Liver (tissue), 9 donors: Measurements from ENCODE around the gene PTPRN2. TPM values are rescaled to one million over a fixed set of nuclear protein-coding genes. Genes with fewer than 3 reads are reported as not detected.

Experiments used
- DNase-seq: peaks from one replicate; pipeline ENCODE4 v3.0.0-alpha.2; 2017; ENCODE audit warnings: low spot score
- H3K27ac ChIP-seq, 2 donors: one replicate each; pipeline ENCODE4 v1.7.0; 2013; ENCODE audit warnings: inconsistent platforms in 2 of 2, low read length in 2 of 2, control low read depth in 1 of 2, low read depth in 1 of 2, mild to moderate bottlenecking in 1 of 2
- H3K27me3 ChIP-seq, 4 donors: one replicate each; pipeline versions ENCODE4 v1.6.1 to v1.7.0; 2013; ENCODE audit warnings: low read length in 3 of 4, inconsistent platforms in 1 of 4, mild to moderate bottlenecking in 1 of 4, moderate library complexity in 1 of 4; ENCODE audit not compliant: control insufficient read depth in 4 of 4, insufficient read depth in 4 of 4
- H3K36me3 ChIP-seq, 4 donors: one replicate each; pipeline versions ENCODE4 v1.6.1 to v1.7.0; 2013; ENCODE audit warnings: low read length in 3 of 4, mild to moderate bottlenecking in 3 of 4, low read depth in 1 of 4, moderate library complexity in 1 of 4; ENCODE audit not compliant: control insufficient read depth in 4 of 4, insufficient read depth in 3 of 4
- H3K4me1 ChIP-seq, 4 donors: one replicate each; pipeline versions ENCODE4 v1.6.1 to v1.7.0; 2013; ENCODE audit warnings: low read length in 3 of 4, mild to moderate bottlenecking in 3 of 4, moderate library complexity in 1 of 4; ENCODE audit not compliant: control insufficient read depth in 4 of 4, insufficient read depth in 4 of 4
- H3K4me3 ChIP-seq, 3 donors: one replicate each; pipeline versions ENCODE4 v1.6.1 to v1.7.0; 2013; ENCODE audit warnings: low read length in 3 of 3, control low read depth in 1 of 3, low read depth in 1 of 3, mild to moderate bottlenecking in 1 of 3
- H3K9ac ChIP-seq, 2 donors: one replicate each; pipeline ENCODE4 v1.7.0; 2013; ENCODE audit warnings: low read length in 2 of 2, mild to moderate bottlenecking in 2 of 2, moderate library complexity in 2 of 2, control low read depth in 1 of 2, low read depth in 1 of 2
- H3K9me3 ChIP-seq, 4 donors: one replicate each; pipeline versions ENCODE4 v1.6.1 to v1.7.0; 2013; ENCODE audit warnings: low read length in 3 of 4; ENCODE audit not compliant: control insufficient read depth in 4 of 4
- EGR1 ChIP-seq, 2 donors: IDR thresholded peaks; 2 replicates each; pipeline ENCODE4 v1.6.1; 2016 to 2018; ENCODE audit warnings: antibody characterized with exemption in 2 of 2, low read depth in 2 of 2
- FOXA1 ChIP-seq: IDR thresholded peaks from 2 replicates; pipeline ENCODE4 v1.6.1; 2016; ENCODE audit warnings: antibody characterized with exemption
- FOXA2 ChIP-seq: IDR thresholded peaks from 2 replicates; pipeline ENCODE4 v1.6.1; 2016; ENCODE audit warnings: antibody characterized with exemption
- GABPA ChIP-seq, 2 donors: IDR thresholded peaks in 1 of 2; conservative IDR thresholded peaks in 1 of 2; 2 replicates each; pipeline ENCODE4 v1.6.1; 2016; ENCODE audit warnings: antibody characterized with exemption in 2 of 2, mild to moderate bottlenecking in 1 of 2, moderate library complexity in 1 of 2
- HNF4A ChIP-seq, 2 donors: conservative IDR thresholded peaks; 2 replicates each; pipeline ENCODE4 v1.6.1; 2016; ENCODE audit warnings: antibody characterized with exemption in 2 of 2, mild to moderate bottlenecking in 2 of 2
- HNF4G ChIP-seq: IDR thresholded peaks from 2 replicates; pipeline ENCODE4 v1.6.1; 2016; ENCODE audit warnings: antibody characterized with exemption
- JUND ChIP-seq, 2 donors: IDR thresholded peaks; 2 replicates each; pipeline ENCODE4 v1.6.1; 2016; ENCODE audit warnings: antibody characterized with exemption in 2 of 2
- NR2F2 ChIP-seq: IDR thresholded peaks from 2 replicates; pipeline ENCODE4 v1.6.1; 2016; ENCODE audit warnings: antibody characterized with exemption
- RAD21 ChIP-seq, 2 donors: IDR thresholded peaks; 2 replicates each; pipeline ENCODE4 v1.6.1; 2016; ENCODE audit warnings: antibody characterized with exemption in 2 of 2, mild to moderate bottlenecking in 2 of 2
- RXRA ChIP-seq, 2 donors: IDR thresholded peaks; 2 replicates each; pipeline ENCODE4 v1.6.1; 2017 to 2018; ENCODE audit warnings: antibody characterized with exemption in 2 of 2, mild to moderate bottlenecking in 1 of 2
- SP1 ChIP-seq: IDR thresholded peaks from 2 replicates; pipeline ENCODE4 v1.6.1; 2018; ENCODE audit warnings: antibody characterized with exemption, mild to moderate bottlenecking
- TAF1 ChIP-seq: conservative IDR thresholded peaks from 2 replicates; pipeline ENCODE4 v1.6.1; 2016; ENCODE audit warnings: antibody characterized with exemption, mild to moderate bottlenecking
- YY1 ChIP-seq: IDR thresholded peaks from 2 replicates; pipeline ENCODE4 v1.6.1; 2016; ENCODE audit warnings: antibody characterized with exemption, mild to moderate bottlenecking
- WGBS: extraction: QIAGEN DNeasy Blood & Tissue Kit; methylation state at CpG from one replicate; pipeline ENCODE4 v1.1.7; 2013; 5-methylcytosine and 5-hydroxymethylcytosine counted together
- polyA plus RNA-seq, 2 donors: library from polyadenylated mRNA; stranded (reverse) in 1 of 2; unstranded in 1 of 2; fragments of 200-250 nt in 1 of 2; fragments of >200 nt in 1 of 2; fragmentation: Nextera tagmentation in 1 of 2; extraction: Ambion mirVana in 1 of 2; gene quantifications; one replicate each; pipeline versions ENCODE4 v1.2.1 to v1.2.3, GENCODE V29; 2013 to 2015
- total RNA-seq, 2 donors: library from RNA; depleted of rRNA; stranded (reverse); fragments of >200 nt; gene quantifications; one replicate each; pipeline ENCODE4 v1.2.3, GENCODE V29; 2014
- TF ChIP-seq, protein P1 (sequence below): IDR thresholded peaks from 2 replicates; pipeline ENCODE4 v1.6.1; 2016; ENCODE audit warnings: antibody characterized with exemption
- TF ChIP-seq, protein P2 (sequence below): fragments of 150-350 bp; IDR thresholded peaks from 2 replicates; pipeline ENCODE4 v1.5.1; 2017; ENCODE audit warnings: improper control_type of control experiment, low read depth, low read length; ENCODE audit not compliant: missing input control
- TF ChIP-seq, protein P3 (sequence below): IDR thresholded peaks from 2 replicates; pipeline ENCODE4 v1.6.1; 2016; ENCODE audit warnings: antibody characterized with exemption, mild to moderate bottlenecking
- TF ChIP-seq, protein P4 (sequence below): IDR thresholded peaks from 2 replicates; pipeline ENCODE4 v1.6.1; 2016; ENCODE audit warnings: antibody characterized with exemption
- TF ChIP-seq, protein P5 (sequence below): IDR thresholded peaks from 2 replicates; pipeline ENCODE4 v1.6.1; 2016; ENCODE audit warnings: antibody characterized with exemption
- donor health status: healthy.
- donor health status: healthy.
- donor health status: healthy.
- donor health status: healthy.
- donor health status: healthy.

The PTPRN2 gene
- total and polyA plus RNA-seq, 4 donors: 0.75 to 1.9 (median 1.1) TPM

DNA sequence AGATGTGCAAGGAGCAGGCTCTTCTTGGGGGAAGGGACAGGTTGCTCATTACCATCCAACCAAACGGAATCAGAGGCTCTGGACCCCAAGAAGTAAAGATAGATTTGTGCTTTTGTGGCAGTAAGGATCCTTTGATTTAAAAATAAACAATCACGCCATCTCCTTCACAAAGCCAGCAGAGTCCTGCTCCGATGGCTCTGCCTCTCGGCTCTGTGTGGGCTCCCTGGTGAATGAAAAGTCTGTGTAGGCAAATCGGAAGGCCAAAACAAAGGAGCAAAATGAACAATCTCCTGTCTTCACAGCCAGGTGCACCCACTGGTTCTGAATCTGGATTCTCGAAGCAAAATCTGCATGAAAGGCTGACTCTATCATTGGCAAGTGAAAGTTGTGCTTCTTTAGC, 3.8 kb downstream of the PTPRN2 start:
- Histone ChIP-seq H3K36me3 (no peaks in the 10 kb centered on the region), H3K4me1 (peaks cover 0 to 9% (median 6%) of the 10 kb centered on the region in 4 donors), H3K9ac (no peak overlapping the region), H3K27ac (no peak overlapping the region), H3K4me3 (no peak overlapping the region), H3K27me3 (peaks cover 0 to 6% (median 3%) of the 10 kb centered on the region in 4 donors), H3K9me3 (peaks cover 0 to 21% (median 9%) of the 10 kb centered on the region in 4 donors)
- no peak for DNase-seq
- TF ChIP-seq TAF1: no peak
- no peak for TF ChIP-seq YY1
- TF ChIP-seq RXRA (IDR thresholded peaks at IDR 0.05): no peak
- TF ChIP-seq HNF4G: no peak
- TF ChIP-seq, protein P1, sequence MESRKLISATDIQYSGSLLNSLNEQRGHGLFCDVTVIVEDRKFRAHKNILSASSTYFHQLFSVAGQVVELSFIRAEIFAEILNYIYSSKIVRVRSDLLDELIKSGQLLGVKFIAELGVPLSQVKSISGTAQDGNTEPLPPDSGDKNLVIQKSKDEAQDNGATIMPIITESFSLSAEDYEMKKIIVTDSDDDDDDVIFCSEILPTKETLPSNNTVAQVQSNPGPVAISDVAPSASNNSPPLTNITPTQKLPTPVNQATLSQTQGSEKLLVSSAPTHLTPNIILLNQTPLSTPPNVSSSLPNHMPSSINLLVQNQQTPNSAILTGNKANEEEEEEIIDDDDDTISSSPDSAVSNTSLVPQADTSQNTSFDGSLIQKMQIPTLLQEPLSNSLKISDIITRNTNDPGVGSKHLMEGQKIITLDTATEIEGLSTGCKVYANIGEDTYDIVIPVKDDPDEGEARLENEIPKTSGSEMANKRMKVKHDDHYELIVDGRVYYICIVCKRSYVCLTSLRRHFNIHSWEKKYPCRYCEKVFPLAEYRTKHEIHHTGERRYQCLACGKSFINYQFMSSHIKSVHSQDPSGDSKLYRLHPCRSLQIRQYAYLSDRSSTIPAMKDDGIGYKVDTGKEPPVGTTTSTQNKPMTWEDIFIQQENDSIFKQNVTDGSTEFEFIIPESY: no peak
- TF ChIP-seq, protein P2, sequence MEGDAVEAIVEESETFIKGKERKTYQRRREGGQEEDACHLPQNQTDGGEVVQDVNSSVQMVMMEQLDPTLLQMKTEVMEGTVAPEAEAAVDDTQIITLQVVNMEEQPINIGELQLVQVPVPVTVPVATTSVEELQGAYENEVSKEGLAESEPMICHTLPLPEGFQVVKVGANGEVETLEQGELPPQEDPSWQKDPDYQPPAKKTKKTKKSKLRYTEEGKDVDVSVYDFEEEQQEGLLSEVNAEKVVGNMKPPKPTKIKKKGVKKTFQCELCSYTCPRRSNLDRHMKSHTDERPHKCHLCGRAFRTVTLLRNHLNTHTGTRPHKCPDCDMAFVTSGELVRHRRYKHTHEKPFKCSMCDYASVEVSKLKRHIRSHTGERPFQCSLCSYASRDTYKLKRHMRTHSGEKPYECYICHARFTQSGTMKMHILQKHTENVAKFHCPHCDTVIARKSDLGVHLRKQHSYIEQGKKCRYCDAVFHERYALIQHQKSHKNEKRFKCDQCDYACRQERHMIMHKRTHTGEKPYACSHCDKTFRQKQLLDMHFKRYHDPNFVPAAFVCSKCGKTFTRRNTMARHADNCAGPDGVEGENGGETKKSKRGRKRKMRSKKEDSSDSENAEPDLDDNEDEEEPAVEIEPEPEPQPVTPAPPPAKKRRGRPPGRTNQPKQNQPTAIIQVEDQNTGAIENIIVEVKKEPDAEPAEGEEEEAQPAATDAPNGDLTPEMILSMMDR: no peak
- 73% methylated on average over 6 of the region's 6 CpGs for WGBS

DNA sequence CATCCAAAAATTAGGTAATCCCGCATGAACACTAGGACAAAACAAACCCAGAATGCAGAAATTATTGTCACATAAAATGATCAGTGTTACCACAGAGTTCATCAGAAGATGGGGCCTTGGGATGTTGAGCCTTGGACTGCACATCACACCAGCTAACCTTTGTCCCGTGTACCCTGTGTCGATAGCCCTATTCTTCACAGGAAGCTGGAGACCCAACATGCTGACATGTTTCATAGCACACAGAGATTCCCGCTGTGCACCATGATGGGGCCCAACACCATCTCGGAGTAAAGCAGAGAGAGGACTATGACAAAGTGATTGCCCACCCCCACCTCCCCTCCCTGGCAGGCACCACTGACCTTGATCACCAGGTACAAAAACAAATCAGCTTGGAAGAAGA, 4.5 kb downstream of the PTPRN2 start:
- H3K27ac ChIP-seq: no peak overlapping the region
- DNase-seq: no peak
- H3K9me3 ChIP-seq: peaks cover 0 to 21% (median 9%) of the 10 kb centered on the region in 4 donors
- no peaks in the 10 kb centered on the region for H3K36me3 ChIP-seq
- H3K9ac ChIP-seq: no peak overlapping the region
- 76% methylated on average over 5 of the region's 5 CpGs for WGBS
- TF ChIP-seq EGR1 (IDR thresholded peaks at IDR 0.05; ENCODE audit: low read depth in 2 of 2) (no peak), RXRA (IDR thresholded peaks at IDR 0.05) (no peak), FOXA2 (no peak), HNF4A (conservative IDR thresholded peaks at IDR 0.05) (no peak), TAF1 (no peak), YY1 (no peak), GABPA (IDR thresholded peaks at IDR 0.05 in 1 of 2, conservative IDR thresholded peaks at IDR 0.05 in 1 of 2) (no peak), HNF4G (no peak), RAD21 (IDR thresholded peaks at IDR 0.05) (no peak), SP1 (no peak), JUND (IDR thresholded peaks at IDR 0.05) (no peak), NR2F2 (no peak), FOXA1 (no peak)
- TF ChIP-seq, protein P3, sequence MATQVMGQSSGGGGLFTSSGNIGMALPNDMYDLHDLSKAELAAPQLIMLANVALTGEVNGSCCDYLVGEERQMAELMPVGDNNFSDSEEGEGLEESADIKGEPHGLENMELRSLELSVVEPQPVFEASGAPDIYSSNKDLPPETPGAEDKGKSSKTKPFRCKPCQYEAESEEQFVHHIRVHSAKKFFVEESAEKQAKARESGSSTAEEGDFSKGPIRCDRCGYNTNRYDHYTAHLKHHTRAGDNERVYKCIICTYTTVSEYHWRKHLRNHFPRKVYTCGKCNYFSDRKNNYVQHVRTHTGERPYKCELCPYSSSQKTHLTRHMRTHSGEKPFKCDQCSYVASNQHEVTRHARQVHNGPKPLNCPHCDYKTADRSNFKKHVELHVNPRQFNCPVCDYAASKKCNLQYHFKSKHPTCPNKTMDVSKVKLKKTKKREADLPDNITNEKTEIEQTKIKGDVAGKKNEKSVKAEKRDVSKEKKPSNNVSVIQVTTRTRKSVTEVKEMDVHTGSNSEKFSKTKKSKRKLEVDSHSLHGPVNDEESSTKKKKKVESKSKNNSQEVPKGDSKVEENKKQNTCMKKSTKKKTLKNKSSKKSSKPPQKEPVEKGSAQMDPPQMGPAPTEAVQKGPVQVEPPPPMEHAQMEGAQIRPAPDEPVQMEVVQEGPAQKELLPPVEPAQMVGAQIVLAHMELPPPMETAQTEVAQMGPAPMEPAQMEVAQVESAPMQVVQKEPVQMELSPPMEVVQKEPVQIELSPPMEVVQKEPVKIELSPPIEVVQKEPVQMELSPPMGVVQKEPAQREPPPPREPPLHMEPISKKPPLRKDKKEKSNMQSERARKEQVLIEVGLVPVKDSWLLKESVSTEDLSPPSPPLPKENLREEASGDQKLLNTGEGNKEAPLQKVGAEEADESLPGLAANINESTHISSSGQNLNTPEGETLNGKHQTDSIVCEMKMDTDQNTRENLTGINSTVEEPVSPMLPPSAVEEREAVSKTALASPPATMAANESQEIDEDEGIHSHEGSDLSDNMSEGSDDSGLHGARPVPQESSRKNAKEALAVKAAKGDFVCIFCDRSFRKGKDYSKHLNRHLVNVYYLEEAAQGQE: no peak
- TF ChIP-seq, protein P2: no peak
- TF ChIP-seq, protein P4, sequence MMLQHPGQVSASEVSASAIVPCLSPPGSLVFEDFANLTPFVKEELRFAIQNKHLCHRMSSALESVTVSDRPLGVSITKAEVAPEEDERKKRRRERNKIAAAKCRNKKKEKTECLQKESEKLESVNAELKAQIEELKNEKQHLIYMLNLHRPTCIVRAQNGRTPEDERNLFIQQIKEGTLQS: no peak
- TF ChIP-seq, protein P5, sequence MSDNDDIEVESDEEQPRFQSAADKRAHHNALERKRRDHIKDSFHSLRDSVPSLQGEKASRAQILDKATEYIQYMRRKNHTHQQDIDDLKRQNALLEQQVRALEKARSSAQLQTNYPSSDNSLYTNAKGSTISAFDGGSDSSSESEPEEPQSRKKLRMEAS: no peak
- TF ChIP-seq, protein P1: no peak
- H3K4me3 ChIP-seq: no peak overlapping the region
- peaks cover 0 to 6% (median 3%) of the 10 kb centered on the region in 4 donors for H3K27me3 ChIP-seq
- H3K4me1 ChIP-seq: peaks cover 0 to 9% (median 6%) of the 10 kb centered on the region in 4 donors
